NB4 (cell line): ENCODE measurements around the gene ARFGAP1.

ENCODE experiments used
- CTCF ChIP-seq: IDR thresholded peaks from one replicate; pipeline ENCODE4 v1.5.1; 2012; ENCODE audit warnings: low read depth, low read length
- MAX ChIP-seq: IDR thresholded peaks from 2 replicates; pipeline ENCODE4 v1.6.1; 2011; ENCODE audit warnings: low read depth, low read length

GRCh38 chr20:63265891-63266515, 6.6 kb upstream of the ARFGAP1 start:
- no peak for TF ChIP-seq CTCF
- TF ChIP-seq MAX, result no peak
